NCI-H1048 (cell line): ENCODE results near the gene P2RX5.
"Not testable (repeated sequence)": the region's sequence is repeated elsewhere in the genome, so short reads cannot be mapped to it uniquely, and the experiment has no call there.

Experiments used
- DNase-seq: peaks from one replicate; lab custom pipeline; 2025; lab: John Stamatoyannopoulos, UW

Gene P2RX5

GRCh38 chr17:3695723-3696411, at the start of gene P2RX5:
P2RX5 (minus strand) TSS chr17:3696155; CDS start chr17:3696005, 150 bp downstream.
- no peak for DNase-seq

- no peak for DNase-seq
These were observed 49.1 kb upstream of the P2RX5 start for GRCh38 chr17:3745071-3745470.

DNA sequence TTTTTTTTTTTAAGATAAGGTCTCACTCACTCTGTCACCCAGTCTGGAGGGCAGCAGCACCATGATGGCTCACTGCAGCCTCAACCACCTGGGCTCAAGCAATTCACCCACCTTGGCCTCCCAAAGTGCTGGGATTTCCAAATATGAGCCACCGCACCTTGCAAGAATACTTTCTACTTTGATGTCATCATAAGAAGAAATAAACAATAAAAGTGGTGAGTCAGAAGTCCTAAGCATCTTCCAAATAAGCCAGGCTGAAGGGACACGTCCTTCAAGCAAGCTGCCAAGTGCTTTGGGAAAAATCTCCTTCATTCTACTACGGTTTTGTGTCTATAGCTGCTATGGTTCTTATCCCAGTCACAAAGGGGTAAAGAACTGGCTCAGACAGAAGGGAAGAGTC, 48.1 kb upstream of the P2RX5 start:
- no peak for DNase-seq

- DNase-seq: no peak
These were observed 44.7 kb upstream of the P2RX5 start for GRCh38 chr17:3740611-3741073.

- DNase-seq: no peak
These were observed 43.6 kb upstream of the P2RX5 start for GRCh38 chr17:3739422-3740124.

DNA sequence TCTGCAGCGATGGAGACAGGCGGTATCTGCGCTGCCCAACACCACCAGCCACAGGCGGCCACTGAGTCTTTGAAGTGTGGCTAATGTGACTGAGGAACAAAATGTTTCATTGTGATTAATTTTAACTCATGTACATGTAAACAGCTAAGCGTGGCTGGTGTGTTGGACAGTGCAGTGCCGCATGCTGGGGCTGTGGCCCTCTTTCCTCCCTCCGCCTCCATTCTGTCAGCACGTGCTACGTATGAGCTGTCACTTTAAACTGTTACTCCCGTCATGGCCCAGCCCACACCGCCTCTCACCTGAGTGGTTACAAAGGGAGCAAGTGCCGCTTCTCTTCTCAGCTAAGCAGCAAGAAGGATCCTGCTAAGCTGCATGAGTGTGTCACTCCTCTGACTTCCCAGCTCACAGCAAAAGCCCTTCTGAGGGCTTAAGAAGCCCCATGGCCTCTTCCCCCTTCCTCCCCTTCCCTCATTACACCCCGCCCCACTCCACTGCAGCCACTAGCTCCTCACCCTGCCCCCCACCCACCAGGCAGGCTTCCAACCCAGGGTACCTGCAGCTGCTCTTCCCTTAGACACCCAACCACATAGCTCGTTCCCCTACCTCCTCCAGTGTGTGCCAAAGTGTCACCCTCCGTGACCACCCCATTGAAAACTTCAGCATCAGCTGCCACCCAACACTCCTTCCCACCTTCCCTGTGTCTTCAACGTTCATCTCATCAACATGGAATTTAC, 42.8 kb upstream of the P2RX5 start:
- DNase-seq: no peak

- DNase-seq: no peak
These were observed 39.6 kb upstream of the P2RX5 start for GRCh38 chr17:3735515-3735914.

DNA sequence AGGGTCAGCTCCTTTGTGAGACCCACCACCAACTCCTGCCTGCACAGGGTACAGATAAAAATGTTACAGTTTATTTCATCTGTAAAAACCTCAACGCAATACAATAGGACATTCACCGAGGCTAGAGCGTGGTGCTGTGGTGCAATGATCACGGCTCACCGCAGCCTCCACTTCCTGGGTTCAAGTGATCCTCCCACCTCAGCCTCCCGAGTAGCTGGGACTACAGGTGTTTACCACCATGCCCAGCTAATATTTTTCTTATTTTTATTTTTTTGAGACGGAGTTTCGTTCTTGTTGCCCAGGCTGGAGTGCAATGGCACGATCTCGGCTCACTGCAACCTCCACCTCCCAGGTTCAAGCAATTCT, 38.9 kb upstream of the P2RX5 start:
- not testable (repeated sequence) for DNase-seq

DNA sequence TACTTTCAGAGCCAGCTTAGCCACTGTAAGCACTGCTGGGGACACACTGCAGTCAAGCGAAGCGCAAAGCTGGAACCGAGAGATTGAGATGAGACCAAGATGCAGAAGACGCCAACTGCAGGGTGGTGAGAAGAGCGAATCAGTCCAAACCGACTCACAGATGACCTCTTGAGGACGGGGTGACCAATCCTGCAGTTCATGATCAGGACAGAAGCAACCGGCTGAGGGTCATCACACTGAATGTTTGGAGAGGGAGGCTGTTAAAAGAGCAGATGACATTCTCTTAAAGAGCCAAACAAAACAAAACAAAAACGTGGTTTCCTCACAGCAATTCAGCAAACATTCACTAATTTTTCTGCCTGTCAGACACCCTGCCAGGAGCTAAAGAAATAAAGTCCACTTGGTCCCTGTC, 36.3 kb upstream of the P2RX5 start:
- DNase-seq: no peak

GRCh38 chr17:3730881-3731429, 35.0 kb upstream of the P2RX5 start:
- no peak for DNase-seq

DNA sequence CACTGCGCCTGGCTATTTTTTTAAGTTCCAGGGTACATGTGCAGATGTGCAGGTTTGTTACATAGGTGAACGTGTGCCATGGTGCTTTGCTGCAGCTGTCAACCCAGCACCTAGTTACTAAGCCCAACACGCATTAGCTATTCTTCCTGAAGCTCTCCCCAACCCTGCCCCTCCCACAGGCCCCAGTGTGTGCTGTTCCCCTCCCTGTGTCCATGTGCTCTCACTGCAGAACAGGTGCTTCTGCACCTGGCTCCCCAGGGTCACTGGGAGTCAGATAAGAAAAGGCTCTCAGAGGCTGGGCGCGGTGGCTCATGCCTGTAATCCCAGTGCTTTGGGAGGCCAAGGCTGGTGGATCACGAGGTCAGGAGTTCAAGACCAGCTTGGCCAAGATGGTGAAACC, 33.9 kb upstream of the P2RX5 start:
- DNase-seq: no peak

GRCh38 chr17:3728099-3728498, 32.1 kb upstream of the P2RX5 start:
- DNase-seq: not testable (repeated sequence)

- DNase-seq: no peak
These were observed 31.1 kb upstream of the P2RX5 start for GRCh38 chr17:3727041-3727440.

GRCh38 chr17:3724378-3725077, 28.6 kb upstream of the P2RX5 start:
- no peak for DNase-seq

DNA sequence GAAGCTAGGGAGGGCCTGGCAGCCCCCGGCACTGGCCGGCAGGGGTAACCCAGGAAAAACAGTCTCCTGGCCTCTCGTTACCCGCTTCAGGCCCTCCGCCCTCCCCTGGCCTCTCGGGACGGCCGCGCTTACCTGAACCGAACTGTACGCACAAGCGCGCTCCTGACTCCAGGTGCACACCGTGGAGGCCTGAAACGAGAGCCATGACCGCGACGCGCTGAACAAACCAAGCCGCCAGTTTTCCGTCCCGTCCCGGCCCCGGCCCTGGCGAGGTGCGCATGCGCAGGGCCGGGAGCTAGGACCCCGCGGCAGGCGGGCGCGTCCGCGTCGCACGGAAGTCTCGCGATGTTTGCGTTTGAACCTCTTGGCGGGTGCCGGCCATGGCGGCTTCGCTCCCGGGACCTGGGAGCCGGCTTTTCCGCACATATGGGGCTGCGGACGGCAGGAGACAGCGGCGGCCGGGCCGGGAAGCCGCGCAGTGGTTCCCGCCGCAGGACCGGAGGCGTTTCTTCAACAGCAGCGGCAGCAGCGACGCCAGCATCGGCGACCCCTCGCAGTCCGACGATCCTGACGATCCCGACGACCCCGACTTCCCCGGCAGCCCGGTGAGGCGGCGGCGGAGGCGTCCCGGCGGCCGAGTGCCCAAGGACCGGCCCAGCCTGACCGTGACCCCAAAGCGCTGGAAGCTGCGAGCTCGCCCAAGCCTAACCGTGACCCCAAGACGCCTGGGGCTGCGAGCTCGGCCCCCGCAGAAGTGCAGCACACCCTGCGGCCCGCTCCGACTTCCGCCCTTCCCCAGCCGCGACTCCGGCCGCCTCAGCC, 27.8 kb upstream of the P2RX5 start, which contains the start of gene HASPIN:
Gene HASPIN, plus strand, starts transcription at position 348 of the 822 bp plus-strand sequence. Its CDS starts 33 bp downstream, at position 381.
- DNase-seq: peak; percentile 85

DNA sequence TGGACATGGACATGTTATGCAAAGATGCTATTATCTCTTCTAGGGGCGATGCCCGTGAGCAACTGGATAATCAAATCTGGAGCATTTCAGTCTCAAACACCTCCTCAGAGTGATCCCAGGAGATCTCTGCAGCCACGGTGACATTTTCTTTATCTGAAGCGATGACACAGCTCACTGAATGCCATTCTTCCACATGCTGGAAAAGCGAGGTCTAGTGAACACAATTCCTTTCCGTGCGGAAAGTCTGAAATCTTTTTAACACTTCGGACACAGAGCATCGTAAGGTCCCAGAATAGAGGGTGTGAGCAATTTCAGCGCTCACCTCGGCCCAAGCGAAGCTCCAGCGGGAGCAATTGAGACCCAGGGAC, 27.2 kb upstream of the P2RX5 start:
- no peak for DNase-seq

DNA sequence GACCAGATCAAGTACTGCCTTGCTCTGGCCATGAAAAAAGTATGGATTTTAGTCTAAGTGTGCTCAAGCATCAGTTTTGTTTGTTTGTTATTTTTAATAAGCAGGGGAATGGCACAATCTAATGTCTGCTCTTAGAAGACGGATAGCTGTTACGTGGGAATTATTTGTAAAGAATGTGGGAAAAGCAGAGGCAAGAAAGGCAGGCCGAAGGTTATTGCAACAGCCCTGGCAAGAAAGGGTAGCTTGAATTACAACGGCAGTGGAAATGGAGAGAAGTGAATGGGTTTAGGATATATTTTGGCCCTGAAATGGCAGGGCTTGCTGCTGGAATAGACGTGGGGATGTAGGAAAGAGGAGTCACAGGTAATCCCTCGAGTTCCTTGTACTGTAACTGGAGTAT, 26.8 kb upstream of the P2RX5 start:
- DNase-seq: no peak

- no peak for DNase-seq
These were observed 23.3 kb upstream of the P2RX5 start for GRCh38 chr17:3719265-3719664.

- no peak for DNase-seq
These were observed 22.2 kb upstream of the P2RX5 start for GRCh38 chr17:3718201-3718600.

- no peak for DNase-seq
These were observed 19.3 kb upstream of the P2RX5 start for GRCh38 chr17:3715296-3715695.

DNA sequence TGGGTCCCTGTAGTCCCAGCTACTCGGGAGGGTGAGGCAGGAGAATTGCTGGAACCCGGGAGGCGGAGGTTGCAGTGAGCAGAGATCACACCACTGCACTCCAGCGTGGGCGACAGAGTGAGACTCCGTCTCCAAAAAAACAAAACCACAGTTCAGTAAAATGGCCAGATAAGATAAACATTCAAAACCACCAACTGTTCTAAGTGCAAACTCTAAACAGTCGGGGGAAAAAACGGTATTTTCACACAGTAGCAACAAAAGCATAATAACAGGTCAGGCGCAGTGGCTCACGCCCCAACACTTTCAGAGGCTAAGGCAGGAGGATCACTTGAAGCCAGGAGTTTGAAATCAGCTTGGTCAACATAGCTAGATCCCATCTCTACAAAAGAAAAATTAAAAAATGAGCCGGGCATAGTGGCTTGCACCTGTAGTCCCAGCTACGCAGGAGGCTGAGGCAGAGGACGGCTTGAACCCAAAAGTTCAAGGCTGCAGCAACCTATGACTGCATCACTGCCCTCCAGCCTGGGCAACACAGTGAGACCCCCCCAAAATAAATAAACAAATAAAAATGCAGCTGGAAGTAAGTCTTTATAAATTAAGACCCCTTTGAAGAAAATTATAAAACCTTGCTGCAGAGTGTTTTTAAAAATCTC, 17.0 kb upstream of the P2RX5 start:
- no peak for DNase-seq
